DMS53 treated with DMSO at 0.1 percent for 48 hours (cell line): ENCODE data around the gene MYH6.

Experiments
- DNase-seq: peaks from one replicate; lab custom pipeline; 2025; ENCODE audit not compliant: unreplicated experiment; lab: John Stamatoyannopoulos, UW

The MYH6 gene

GRCh38 chr14:23379366-23380196, 28.5 kb downstream of the MYH6 start:
- DNase-seq = peak; percentile 36

- no peak for DNase-seq
These were observed 29.4 kb downstream of the MYH6 start for GRCh38 chr14:23378612-23379220.

GRCh38 chr14:23377573-23378563, 30.2 kb downstream of the MYH6 start:
- no peak for DNase-seq

GRCh38 chr14:23377198-23377550, 30.9 kb downstream of the MYH6 start:
- DNase-seq = no peak

- no peak for DNase-seq
These were observed 31.4 kb downstream of the MYH6 start, which contains the start of gene CMTM5 for GRCh38 chr14:23376482-23377197. Gene CMTM5 (plus strand): TSS chr14:23377046. CDS start chr14:23377252, 206 bp downstream.

- DNase-seq = no peak
These were observed 32.4 kb downstream of the MYH6 start for GRCh38 chr14:23375527-23376251.

- DNase-seq = no peak
These were observed 35.0 kb downstream of the MYH6 start for GRCh38 chr14:23373041-23373440.

- no peak for DNase-seq
These were observed 35.6 kb downstream of the MYH6 start, which contains the start of gene IL25 for GRCh38 chr14:23372509-23372908. Gene IL25 (plus strand): TSS chr14:23372809.

- no peak for DNase-seq
These were observed 36.2 kb downstream of the MYH6 start for GRCh38 chr14:23371865-23372264.

GRCh38 chr14:23370221-23370620, 37.9 kb downstream of the MYH6 start:
- DNase-seq = no peak

- no peak for DNase-seq
These were observed 41.6 kb downstream of the MYH6 start for GRCh38 chr14:23366426-23366921.

GRCh38 chr14:23365732-23366425, 42.2 kb downstream of the MYH6 start:
- DNase-seq = no peak

- no peak for DNase-seq
These were observed 42.9 kb downstream of the MYH6 start, which contains the start of gene EFS for GRCh38 chr14:23365036-23365731. Gene EFS (minus strand): TSS chr14:23365172. CDS start chr14:23365025, 147 bp downstream.

- DNase-seq = no peak
These were observed 43.7 kb downstream of the MYH6 start for GRCh38 chr14:23364164-23365035.

GRCh38 chr14:23362200-23362599, 45.9 kb downstream of the MYH6 start:
- DNase-seq = no peak

GRCh38 chr14:23361763-23362162, 46.3 kb downstream of the MYH6 start:
- DNase-seq = no peak

- no peak for DNase-seq
These were observed 46.8 kb downstream of the MYH6 start for GRCh38 chr14:23361320-23361719.
